PFSK-1 (cell line): ENCODE data around the gene EXOC6B.

ENCODE experiments used
- POLR2AphosphoS5 ChIP-seq: IDR thresholded peaks from 2 replicates; pipeline ENCODE4 v1.6.1; 2012; ENCODE audit warnings: low read depth, mild to moderate bottlenecking, control low read depth, low read length, moderate library complexity
- REST ChIP-seq, 2 experiments: IDR thresholded peaks; 2 replicates each; pipeline versions ENCODE4 v1.6.1 to v1.8.0; 2011 to 2012; ENCODE audit warnings: low read depth in 2 of 2, low read length in 2 of 2, control low read depth in 1 of 2, inconsistent platforms in 1 of 2, mild to moderate bottlenecking in 1 of 2, moderate library complexity in 1 of 2; ENCODE audit not compliant: insufficient read depth in 1 of 2
- SIN3A ChIP-seq: IDR thresholded peaks from 2 replicates; pipeline ENCODE4 v1.6.1; 2012; ENCODE audit warnings: mild to moderate bottlenecking, low read length, moderate library complexity, borderline replicate concordance; ENCODE audit not compliant: insufficient read depth
- TAF1 ChIP-seq: IDR thresholded peaks from 2 replicates; pipeline ENCODE4 v1.6.1; 2012; ENCODE audit warnings: low read length, control low read depth, borderline replicate concordance; ENCODE audit not compliant: insufficient read depth

- no peak for TF ChIP-seq POLR2AphosphoS5
- no peak for TF ChIP-seq SIN3A
- TF ChIP-seq REST (IDR thresholded peaks at IDR 0.05; ENCODE audit: insufficient read depth in 1 of 2, low read depth in 2 of 2, low read length in 2 of 2): no peak
- TF ChIP-seq TAF1: no peak
Measured at GRCh38 chr2:72543497-72544216, 282.2 kb downstream of the EXOC6B start.
